Mucosa of gallbladder (tissue), 1 donor: ENCODE measurements around the gene PYHIN1. TPM values are rescaled to one million over a fixed set of nuclear protein-coding genes. Genes with fewer than 3 reads are reported as not detected.

Source experiments
- DNase-seq: peaks from one replicate; pipeline ENCODE4 v3.0.0-alpha.2; 2020; ENCODE audit warnings: low spot score
- total RNA-seq: library from RNA; stranded (reverse); gene quantifications from one replicate; pipeline ENCODE4 v1.2.1, GENCODE V29; 2021
- donor health status: DM: no; HTN: no; CAD: no.

Gene PYHIN1
- total RNA-seq, 1 donor from 2014 or later = 3.2 TPM

DNA sequence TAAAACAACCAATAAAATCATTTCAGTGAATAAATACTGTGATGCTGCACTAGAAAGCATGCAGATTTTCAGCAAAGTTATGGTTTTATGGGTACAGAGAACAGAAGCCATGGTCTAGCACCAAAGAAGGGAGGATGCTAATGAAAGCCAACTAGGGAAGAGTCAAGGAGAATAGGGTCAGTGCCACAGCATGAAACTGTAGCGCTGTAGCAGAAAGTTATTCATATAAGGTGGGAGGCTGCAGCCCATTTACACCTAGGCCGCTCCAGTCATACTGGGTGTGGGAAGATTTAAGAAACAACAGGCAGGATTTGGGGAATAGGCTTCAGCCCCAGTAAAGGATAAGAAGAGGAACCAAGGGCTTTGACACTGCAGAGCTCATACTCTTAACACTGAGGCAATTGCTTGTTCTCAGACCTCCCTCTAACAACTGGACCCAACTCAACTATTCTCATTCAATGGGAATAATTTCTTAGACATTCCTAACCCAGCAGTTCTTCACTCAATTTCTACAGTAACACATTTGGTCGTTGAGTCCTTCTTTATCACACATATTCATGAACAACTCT, 82.7 kb downstream of the PYHIN1 start:
- no peak for DNase-seq

- no peak for DNase-seq
Observed at GRCh38 chr1:159014851-159015250, 83.5 kb downstream of the PYHIN1 start.

DNA sequence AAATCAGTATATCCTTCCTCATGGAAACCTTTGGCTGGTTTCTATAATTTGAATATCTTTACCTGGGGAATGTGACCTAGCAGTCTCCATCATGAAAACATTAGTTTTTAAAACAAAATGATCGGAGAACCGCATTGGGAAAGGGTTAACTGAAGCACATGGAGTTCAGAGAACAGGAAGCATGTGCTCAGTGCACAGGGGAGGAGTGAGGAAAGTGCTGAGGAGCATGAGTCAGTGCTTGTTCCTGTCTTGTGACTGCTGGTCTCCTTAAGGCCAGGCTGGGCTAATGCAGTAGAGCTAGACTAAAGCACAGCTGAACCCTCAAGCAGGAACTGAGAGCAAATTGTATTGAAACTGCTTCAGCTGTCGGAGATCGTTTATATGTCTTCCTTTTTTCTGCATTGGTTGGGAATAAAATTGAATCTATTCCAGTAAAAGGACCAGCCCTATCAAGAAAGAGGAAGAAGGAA, 84.1 kb downstream of the PYHIN1 start:
- DNase-seq = peak; percentile 66

- DNase-seq = no peak
Observed at GRCh38 chr1:159023723-159024122, 92.4 kb downstream of the PYHIN1 start.

GRCh38 chr1:159025043-159025442, 93.7 kb downstream of the PYHIN1 start:
- DNase-seq = no peak

Other genes starting within 250 kb of the PYHIN1 start
- 0.23 TPM for gene SPTA1, start 244.8 kb upstream of the PYHIN1 start, total RNA-seq
- gene OR6K2, start 230.9 kb upstream of the PYHIN1 start, total RNA-seq = not detected
- not detected for gene OR6K3, start 210.8 kb upstream of the PYHIN1 start, total RNA-seq
- not detected for gene OR6K6, start 176.8 kb upstream of the PYHIN1 start, total RNA-seq
- gene OR6N1, start 159.4 kb upstream of the PYHIN1 start, total RNA-seq = not detected
- gene OR6N2, start 150.3 kb upstream of the PYHIN1 start, total RNA-seq = not detected
- 3.8 TPM for gene MNDA, start 100.2 kb upstream of the PYHIN1 start, total RNA-seq
- gene IFI16, start 78.4 kb downstream of the PYHIN1 start, total RNA-seq = 42.4 TPM
- gene AIM2, start 145.2 kb downstream of the PYHIN1 start, total RNA-seq = 0.86 TPM
- gene CADM3, start 240.1 kb downstream of the PYHIN1 start, total RNA-seq = 5.2 TPM